ENCODE data around the gene ZMIZ1.

DNA sequence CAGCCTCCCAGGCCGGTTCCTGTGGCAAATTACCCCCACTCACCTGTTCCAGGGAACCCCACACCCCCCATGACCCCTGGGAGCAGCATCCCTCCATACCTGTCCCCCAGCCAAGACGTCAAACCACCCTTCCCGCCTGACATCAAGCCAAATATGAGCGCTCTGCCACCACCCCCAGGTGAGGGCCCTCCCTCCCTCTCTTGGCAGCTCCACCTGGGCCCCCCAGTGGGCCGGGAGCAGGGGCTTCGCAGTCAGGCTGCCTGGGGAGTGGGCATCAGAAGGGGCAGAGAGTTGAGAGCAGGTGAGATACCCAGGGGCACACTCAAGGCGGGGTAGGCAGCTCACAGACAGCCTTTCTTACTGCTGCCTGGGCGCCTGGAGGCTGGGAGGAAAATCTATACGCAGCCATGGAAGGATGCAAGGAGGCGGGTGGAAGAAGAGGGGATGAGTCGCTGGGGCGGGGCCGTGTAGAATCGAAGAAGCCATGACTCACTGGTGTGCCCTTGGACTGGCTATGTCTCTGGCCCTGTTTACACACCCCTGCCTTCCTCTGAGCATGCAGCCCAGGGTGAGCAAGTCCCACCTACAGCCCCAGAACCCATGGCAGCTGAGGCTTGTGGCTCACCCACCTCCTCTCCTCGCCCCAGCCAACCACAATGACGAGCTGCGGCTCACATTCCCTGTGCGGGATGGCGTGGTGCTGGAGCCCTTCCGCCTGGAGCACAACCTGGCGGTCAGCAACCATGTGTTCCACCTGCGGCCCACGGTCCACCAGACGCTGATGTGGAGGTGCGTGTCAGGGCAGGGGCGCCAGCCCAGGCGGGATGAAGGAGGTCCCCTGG, 229.9 kb downstream of the ZMIZ1 start:
- TF ChIP-seq, protein P1, sequence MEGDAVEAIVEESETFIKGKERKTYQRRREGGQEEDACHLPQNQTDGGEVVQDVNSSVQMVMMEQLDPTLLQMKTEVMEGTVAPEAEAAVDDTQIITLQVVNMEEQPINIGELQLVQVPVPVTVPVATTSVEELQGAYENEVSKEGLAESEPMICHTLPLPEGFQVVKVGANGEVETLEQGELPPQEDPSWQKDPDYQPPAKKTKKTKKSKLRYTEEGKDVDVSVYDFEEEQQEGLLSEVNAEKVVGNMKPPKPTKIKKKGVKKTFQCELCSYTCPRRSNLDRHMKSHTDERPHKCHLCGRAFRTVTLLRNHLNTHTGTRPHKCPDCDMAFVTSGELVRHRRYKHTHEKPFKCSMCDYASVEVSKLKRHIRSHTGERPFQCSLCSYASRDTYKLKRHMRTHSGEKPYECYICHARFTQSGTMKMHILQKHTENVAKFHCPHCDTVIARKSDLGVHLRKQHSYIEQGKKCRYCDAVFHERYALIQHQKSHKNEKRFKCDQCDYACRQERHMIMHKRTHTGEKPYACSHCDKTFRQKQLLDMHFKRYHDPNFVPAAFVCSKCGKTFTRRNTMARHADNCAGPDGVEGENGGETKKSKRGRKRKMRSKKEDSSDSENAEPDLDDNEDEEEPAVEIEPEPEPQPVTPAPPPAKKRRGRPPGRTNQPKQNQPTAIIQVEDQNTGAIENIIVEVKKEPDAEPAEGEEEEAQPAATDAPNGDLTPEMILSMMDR (IDR thresholded peaks at IDR 0.05; ENCODE audit: poor library complexity, severe bottlenecking): no peak
- TF ChIP-seq POLR2AphosphoS5 (IDR thresholded peaks at IDR 0.05): no peak
